Neural cell (in vitro differentiated cells): Measurements from ENCODE around the gene KCNIP2.

Experiments used
- CTCF ChIP-seq: fragments of 450-650 bp; IDR thresholded peaks from 2 replicates; pipeline ENCODE4 v1.5.1; 2014; ENCODE audit warnings: antibody characterized with exemption, mild to moderate bottlenecking, moderate library complexity; ENCODE audit not compliant: poor library complexity, severe bottlenecking
- EP300 ChIP-seq: fragments of 450-650 bp; conservative IDR thresholded peaks from 2 replicates; pipeline ENCODE4 v1.6.1; 2014; ENCODE audit warnings: antibody characterized with exemption, mild to moderate bottlenecking, moderate library complexity; ENCODE audit not compliant: poor library complexity, severe bottlenecking
- EZH2 ChIP-seq: fragments of 200-600, 300-800 bp; shearing (Covaris generic), sonication (generic); IDR thresholded peaks from 2 replicates; pipeline ENCODE4 v1.6.1; 2014; ENCODE audit warnings: antibody characterized with exemption, low read length, borderline replicate concordance, mild to moderate bottlenecking; ENCODE audit not compliant: insufficient read depth, poor library complexity, severe bottlenecking
- MXI1 ChIP-seq: fragments of 450-650 bp; conservative IDR thresholded peaks from 2 replicates; pipeline ENCODE4 v1.6.1; 2014; ENCODE audit warnings: antibody characterized with exemption, mild to moderate bottlenecking; ENCODE audit not compliant: poor library complexity, severe bottlenecking
- POLR2AphosphoS5 ChIP-seq: IDR thresholded peaks from 2 replicates; pipeline ENCODE4 v1.6.1; 2012
- RAD21 ChIP-seq: fragments of 450-650 bp; conservative IDR thresholded peaks from 2 replicates; pipeline ENCODE4 v1.6.1; 2014; ENCODE audit warnings: antibody characterized with exemption, mild to moderate bottlenecking, moderate library complexity
- TAF1 ChIP-seq: IDR thresholded peaks from 2 replicates; pipeline ENCODE4 v1.6.1; 2012; ENCODE audit warnings: low read depth

- TF ChIP-seq CTCF (no peak), TAF1 (no peak), EZH2 (no peak), POLR2AphosphoS5 (no peak), RAD21 (no peak), EP300 (no peak), MXI1 (no peak)
Measured at GRCh38 chr10:101887775-101888174, 44.2 kb upstream of the KCNIP2 start.
